Stimulated activated naive CD4-positive, alpha-beta T cell (primary cell): ENCODE measurements around the gene MDFIC.
A peak's percentile ranks its signal among the peaks of the same experiment; 100 is the strongest.

ENCODE experiments used
- DNase-seq, 6 experiments: peaks; one replicate each; lab custom pipeline; 2025; lab: John Stamatoyannopoulos, UW

Gene MDFIC

DNA sequence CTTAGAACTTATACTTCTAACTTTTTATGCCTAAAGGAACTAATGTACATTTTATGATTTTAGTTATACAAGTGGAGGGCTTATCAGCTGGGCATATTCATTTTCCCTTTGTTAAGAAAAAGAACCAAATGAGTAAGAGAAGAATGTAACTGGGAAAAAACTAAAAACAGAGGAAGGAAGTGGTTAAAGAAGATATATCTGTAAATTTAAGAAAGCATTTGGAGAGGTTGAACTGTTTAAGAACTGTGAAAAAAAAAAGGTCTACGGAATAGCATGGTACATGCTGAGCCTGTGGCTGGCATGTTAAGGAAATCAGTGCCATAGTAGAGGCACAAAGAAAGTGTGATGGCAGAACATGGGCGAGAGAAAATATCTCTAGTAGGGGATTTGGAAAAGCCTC lies 6.2 kb downstream of the MDFIC start:
- peak in 1 of 6 experiments; percentile 12 for DNase-seq

DNA sequence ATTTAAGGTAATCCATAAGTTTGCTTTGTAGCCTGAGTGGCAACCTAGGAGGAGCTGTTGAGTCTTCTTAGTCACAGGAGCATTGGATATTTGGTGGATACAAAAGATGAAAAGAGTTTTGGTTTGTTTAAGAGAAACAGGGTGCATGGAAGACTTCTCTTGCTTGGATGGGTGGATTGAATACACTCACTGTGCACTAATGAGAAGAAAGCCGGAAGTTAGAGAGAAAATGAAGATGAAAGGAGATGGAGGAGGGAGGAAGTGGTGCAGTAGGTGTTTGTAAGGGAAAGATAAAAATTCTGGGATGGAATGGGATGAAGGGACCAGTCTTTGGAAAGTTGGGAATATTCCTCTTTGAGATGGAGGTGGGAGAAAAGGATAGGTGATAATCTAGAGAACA lies 7.7 kb downstream of the MDFIC start:
- DNase-seq, result peak in 1 of 6 experiments; percentile 6

DNA sequence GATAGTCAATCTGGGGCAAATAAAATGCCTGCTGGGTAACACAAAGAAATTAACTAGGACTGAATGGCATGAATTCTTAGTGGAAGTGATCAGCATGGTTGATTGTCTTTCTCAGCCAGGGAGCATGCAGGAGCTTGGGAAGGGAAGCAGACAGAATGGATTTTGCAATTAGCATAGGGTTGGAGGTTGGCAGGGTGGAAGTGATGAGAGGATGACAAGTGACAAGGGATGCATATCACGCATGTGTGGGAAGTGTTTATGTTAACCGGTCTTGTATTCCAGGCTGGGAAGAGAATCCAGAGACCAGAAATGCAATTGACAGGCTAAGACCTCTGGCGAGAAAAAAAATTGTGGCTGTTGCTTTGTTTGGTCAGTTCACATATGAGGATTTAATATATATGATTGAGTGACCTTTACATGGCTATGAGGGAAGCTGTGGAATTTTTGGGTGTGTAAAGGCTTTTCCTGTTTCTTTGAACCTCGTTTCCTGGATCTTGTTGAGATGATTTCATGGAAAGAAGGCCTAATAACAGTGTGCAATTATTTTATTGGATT lies 8.3 kb downstream of the MDFIC start:
- DNase-seq, result no peak

DNA sequence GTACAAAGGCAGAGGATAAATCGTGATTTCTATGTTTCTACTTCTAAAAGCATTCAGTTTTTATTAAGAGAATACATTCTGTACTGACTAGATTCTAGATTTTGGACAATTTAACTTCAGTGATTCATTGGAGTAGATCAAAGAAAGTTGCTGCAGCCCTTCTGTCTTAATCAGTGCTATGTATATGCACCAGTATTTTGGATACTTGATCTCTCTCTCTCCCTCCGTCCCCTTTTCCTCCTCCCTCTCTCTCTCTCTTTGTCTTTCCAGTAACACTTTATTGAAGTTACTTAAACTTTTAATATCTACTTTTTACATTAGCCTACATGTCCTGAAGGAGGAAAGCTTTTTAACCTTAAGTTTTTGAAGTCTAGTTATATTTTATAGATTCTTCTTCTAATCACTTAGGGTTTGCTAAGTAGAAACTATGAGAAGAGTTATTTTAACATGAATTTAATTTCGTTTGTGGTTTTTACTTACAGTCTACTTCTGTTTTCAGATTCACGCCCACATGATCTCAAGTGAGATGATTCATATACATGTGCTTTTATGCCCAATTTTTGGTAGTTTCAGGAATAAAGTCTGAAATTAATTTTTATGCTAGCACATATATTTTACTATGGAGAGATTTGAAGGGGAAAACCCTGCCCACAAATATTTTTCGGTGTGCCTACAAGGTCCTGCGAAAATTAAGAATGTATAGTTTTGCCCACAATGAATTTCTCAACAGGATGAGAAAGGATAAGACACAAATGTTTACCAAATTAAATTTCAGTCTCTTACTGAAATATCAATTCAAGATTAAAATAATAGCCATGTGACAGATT lies 9.1 kb downstream of the MDFIC start:
- DNase-seq, result no peak

DNA sequence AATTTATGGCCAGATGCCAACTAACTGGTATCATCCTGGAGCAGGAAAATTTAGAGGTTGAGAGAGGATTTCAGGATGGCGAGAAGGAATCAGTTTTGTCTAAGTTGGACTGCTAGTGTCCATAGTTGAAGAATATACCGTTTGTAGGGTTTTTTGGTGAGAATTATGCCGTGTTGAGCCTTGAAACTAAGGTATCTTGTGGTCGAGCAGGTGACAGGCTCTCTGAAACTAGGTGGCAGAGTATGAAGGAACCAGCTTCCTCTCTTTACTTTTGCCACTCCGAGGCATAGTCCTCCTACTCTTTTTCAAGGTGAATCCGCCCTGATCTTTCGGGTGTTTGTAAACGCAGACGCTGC lies 9.7 kb downstream of the MDFIC start:
- peak in 3 of 6 experiments; percentile 29 to 52 (median 32) for DNase-seq

DNA sequence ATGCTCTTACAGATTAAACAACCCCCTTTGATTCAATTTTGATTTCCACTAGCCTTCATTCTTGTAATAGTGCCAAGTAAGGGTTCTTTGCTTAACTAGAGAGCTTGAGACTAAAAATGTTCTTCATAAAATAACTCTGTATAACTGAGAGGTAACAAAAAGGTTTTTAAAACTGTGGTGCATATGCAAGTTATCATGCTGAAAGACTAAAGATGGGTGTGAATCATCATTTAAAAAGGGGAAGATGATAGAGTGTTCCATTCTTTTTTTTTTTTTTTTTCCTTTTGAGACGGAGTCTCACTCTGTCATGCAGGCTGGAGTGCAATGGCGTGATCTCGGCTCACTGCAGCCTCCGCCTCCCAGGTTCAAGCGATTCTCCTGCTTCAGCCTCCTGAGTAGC lies 11.1 kb downstream of the MDFIC start:
- no peak for DNase-seq

DNA sequence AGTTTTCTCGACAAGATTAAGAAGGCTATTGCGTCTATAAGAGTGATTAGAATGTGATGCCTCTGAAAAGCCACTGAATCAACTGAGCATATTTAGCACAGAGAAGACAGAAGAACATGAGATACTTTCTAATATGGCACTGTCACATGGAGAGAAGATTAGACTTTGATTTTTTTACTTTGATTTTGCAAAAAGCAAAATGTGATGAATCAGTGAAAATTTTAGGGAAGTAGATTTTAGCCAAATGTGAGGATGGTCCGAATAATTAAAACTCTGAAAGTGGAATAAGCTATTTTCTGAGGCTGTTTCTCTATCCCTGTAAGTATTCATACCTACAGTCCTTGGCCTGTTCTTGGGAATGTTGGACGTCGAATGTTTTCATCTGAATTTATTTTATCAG lies 11.8 kb downstream of the MDFIC start:
- no peak for DNase-seq

DNA sequence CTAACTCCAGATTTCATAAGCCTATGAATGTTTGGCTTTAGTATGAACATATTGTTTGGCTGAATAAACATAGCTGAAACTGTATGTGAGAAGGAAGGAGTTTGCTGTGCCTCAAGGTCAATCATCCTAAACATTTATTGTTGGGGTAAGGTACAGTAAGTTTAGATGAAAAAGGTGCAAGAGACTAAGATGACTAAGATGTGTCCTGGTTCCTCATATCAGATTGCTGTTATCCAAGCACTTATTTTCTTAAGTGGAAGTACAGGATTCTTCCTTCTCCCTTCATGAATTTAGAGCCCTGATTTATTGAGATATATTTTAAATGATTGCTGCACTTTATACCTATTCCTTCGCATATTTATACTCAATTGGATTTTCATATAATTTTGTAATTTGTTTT lies 12.2 kb downstream of the MDFIC start:
- DNase-seq, result no peak

DNA sequence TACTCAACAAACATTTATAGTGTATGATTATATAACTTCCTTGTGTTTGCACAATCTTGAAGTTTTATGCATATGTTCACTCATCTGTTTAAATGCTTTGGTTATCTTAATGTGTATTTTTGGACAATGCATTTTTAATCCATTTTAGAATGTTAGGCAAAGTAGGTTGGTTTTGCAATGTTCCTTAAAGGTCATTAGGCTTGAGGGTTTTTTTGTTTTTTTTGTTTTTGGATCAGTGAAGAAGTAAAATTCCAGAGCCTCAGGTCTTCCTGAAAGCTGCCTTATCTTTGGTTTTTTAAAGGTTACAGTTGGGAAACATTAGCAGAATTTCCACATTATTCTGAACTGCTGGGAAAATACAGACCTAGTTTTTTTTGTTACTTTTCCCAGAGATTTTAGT lies 12.8 kb downstream of the MDFIC start:
- DNase-seq, result no peak

DNA sequence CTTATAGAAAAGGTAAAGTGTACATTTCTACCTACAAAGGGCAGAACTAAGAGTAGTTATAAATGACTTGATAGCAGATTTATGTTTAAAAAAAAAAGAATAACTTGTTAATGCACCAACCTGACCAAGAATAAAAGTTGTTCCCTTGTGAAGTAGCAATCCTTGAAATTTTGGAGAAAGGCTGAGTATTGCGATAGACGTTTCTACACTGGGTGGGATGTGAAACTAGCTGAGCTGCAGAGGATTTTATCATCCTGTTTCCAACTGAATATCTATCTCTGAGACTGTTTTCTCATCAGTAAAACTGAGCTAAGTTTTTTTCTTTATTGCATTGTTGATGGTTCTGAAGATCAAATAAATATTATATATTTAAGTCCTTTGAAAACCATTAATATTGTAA lies 14.6 kb downstream of the MDFIC start:
- DNase-seq, result no peak

DNA sequence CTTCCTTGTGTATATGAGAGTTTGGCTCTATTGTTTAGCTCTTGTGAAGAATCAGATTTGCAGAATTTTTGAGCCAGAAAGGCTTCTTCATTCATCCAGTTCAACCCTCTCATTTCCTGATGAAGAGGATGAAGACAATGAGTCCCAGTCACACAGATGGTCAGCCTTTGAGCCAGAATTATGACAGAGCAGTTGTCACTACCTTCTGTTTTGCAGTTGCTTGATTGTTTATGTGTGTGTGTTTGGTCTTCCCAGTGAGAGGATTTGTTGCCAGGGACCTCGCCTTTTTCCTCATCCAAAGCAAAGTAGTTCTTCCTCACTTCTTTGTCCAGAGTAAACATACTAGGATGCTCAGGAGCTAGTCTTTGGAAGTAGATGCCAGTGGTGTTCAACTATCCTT lies 15.6 kb downstream of the MDFIC start:
- no peak for DNase-seq

DNA sequence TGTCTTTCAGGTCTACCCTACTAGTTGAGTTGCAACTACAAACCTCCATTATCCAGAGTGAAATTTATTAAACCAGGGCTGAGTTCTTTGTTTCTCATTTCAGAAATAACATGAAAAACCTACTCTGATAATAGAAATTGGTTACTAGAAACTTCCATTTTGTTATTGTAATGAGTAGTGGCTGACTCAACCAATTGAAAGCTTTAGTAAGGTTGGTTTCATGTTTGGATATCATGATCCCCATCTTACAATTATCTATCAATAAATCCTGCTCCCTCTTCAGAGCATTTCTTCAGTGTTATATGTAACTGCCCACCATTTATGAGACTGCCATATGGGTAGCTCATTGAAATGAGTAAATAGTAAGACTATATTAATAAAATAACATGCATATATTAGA lies 16.9 kb downstream of the MDFIC start:
- no peak for DNase-seq

DNA sequence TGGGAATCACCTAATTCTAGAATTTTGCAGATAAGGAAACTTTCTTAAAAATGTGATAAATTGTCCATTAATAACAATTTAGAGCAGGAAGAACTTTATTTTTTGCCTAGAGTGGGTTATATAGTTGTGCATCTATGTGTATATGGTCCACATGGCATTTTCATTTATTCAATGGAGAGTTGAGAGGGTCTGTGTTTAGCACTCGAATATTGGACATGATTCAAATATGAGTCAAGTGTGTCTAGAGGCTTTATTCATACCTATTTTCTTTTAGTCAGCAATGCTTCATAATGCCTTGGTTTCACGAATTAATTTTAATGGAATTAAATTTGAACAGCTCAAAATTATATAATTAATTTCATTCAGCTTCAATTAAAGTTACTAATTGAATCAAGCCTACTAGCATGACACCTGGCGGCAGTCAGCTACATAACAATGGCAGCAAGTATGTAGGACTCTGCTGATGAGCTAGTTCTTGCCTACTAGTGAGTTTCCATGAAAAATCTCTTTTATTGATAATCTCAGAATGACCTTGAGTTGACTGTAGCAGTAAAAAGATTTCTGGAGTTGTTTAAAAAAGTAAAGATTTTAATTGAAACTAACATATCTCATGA lies 17.7 kb downstream of the MDFIC start:
- DNase-seq, result no peak

DNA sequence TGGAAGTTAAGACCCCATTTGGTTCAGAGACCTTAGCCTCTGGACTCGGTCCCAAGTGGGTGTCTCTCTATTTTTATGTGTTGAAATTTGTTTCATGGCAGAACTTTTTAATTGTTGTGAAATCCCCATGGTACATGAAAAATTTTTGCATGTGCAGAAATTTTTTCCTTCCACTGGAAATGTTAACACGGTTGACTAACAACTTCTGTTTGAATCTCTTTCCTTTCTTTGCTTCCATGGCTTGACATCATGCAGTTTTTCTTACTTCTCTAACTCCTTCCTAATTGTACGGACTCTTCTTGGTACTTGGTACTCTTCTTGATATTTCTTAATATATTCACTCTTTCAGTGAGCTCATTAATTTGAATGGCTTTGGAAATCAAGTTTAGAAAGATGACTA lies 18.3 kb downstream of the MDFIC start:
- DNase-seq, result no peak

DNA sequence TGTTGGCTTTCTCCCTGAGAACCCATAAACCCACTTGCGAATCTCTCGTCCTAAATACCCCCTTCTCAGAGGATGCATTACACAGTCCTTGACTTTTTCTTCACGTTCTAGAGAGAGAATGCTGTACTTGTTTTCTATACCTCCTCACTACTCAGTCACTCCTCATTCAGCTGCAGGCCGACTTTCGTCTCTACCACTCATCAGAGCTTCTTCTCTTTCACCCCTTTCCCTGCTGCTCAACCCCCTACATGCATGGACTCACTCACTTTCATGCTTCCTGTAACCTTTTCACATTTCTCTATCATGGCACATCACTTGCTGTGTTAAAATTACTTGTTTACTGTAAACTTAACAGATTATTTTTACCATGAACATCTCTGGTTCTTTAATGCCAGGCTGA lies 19.8 kb downstream of the MDFIC start:
- DNase-seq, result no peak

DNA sequence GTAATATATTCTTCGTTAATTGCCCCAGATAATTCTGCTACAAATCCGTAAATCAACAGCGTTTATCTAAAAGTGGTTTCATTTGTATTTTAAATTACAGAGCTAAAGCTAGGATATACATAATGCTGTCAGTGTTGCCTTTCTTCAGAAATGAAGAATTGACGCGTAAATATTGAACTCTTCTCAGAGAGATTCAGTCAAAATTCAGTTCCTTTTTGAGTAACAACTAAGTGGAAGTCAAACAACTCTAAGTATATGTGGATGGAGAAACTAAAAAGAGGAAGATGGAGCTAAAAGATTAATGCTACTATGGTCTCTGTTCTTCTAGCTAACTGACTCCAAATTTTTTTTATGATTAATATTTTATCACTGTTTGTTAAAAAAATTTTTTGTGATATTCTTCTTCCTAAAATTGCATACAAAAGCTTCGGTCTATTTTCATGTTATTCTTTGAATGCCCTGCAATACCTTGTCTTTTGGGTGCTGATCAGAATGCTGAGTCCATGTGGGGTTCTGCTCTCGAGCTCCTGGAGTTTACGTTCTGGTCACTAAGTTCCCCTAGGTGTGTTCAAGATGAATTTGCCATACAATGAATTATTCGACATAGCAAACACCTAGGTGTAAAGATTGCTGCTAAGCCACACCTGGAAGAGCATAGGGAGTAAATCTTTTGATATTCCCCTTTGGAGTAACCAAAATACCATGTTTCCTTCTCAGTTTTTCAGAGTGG lies 20.7 kb downstream of the MDFIC start:
- no peak for DNase-seq

DNA sequence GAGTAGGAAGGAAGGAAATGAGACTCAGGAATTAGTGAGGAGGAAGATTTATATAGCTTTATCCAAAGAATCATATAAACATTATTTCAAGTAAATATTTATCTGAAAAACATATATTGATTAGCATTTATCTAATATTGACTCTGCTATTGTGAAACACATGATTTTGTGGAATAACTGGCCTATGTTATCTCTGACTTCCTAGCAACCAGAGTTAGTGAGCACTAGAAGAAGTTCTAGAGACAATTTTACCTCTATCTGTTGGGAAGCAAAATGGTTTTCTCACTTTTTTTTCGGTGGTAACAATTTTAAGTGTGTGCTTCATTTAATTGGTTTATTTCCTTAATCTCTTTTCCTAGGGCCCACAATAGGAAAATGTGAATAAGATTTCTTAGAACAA lies 21.6 kb downstream of the MDFIC start:
- no peak for DNase-seq

DNA sequence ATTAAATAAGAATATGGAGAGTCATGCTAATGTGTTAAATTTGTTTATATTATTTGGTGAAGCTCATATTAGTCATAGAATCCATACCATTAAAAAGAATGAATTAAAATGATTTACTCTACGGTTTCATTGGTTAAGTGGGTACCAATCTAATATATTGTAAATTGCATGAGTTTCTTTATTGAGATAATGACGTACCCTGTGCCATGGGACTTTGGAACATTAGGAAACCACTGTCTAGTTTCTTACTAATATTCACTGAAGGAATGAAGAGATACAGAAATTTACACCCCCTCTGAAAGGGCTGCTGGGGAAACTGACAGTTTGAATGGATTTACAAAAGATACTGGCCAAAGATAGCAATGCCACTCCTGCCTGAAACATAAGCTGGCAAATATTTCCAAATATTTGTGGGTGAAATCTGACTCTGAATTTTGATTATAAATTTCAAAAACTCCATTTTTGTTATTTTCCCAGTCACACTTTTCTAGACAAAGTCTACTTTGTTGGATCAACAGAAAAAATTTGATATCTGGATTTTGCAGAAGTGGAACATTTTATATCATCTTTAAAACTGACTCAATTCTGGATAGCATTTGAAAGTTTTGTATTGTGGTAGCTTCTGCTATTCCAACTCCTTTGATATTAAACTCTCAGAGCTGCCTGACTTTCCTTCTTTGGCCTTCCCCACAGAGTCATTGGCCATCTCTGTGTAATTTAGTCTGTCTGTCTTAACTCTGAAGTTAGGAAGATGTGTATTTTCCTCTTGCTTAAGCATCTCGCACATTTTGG lies 22.3 kb downstream of the MDFIC start:
- no peak for DNase-seq

DNA sequence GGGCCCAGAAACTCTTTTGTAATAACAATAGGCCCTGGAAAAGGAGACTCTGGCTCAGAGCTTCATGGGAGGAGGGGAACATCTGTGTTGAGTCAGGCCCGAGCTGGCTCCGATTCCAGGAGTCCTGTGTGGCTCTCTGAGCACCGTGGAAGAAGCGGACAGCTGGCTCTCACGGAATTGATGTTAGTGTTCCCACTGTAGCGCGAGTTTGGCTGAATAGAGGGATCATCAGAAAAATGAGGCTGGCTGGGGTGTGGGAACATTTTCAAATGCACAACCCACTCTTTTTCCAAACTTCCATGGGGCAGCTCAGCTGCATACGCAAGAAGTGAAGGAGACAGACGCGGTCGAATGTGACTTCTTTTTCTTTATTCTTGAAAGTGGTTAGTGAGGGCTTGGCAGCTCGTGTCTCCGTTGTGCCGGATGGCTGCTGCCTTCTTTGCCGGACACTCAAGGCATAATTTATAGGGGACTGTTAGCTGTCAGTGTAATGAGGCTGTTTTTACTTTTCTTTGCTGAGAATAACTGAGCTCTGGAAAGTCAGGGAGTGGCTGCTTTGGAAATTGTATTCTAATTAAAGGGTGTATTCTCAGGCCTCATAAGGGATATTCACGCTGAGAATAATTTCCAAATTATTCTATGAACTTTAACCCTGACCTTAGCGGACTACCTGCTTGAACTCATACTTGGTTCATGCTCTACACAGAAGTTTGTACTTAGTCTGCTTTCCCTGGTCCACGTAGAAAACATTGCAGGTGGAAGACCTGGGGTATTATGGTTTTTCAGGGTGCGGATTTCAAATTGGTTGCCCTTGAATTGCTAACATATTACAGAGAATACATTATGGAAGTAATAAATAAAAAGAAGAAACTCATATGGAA lies 23.1 kb downstream of the MDFIC start:
- no peak for DNase-seq

DNA sequence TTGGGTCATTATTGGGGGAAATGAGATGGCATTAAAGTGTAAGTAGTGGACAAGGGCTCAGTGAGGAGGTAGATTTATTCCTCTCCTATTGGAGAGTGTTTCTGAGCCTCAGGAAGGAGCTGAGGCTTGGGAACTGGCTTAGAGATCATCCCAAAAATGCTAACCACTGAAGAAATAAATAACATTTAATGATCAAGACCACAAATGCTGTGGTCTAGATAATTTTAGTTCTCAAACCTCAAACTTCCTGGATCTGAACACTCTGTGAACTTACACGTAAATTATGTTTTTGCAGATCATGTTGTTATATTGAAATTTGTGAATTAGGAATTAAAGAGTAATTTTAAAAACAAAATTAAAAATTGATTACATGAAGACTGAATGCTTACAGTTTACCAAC lies 27.3 kb downstream of the MDFIC start:
- no peak for DNase-seq

DNA sequence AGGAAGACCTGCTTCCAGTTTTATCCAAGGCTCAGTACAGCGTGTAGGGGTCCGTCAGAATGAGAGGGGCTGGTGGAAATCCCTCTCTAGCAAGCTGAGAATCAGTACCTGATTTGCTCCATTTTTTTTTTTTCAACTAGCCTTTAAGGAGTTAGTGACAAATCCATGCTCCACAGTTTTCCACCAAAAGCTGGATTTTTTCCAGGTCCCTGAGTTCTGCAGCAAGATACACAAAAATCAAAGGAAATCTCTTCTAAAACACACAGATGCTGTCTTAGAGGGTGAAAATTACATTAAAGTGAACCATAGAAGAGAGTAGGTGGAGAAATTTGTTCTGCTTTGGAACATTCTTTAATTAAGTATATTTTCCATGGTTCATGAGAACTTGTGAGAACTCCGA lies 30.4 kb downstream of the MDFIC start:
- DNase-seq, result no peak
